C4-2B (cell line): ENCODE measurements around the gene DOK1.

Experiments used
- H3K27ac ChIP-seq: fragments of 450-650 bp; 2 replicates; pipeline ENCODE4 v1.5.1; 2017
- ZFX ChIP-seq: fragments of 450-650 bp; IDR thresholded peaks from 2 replicates; pipeline ENCODE4 v1.6.1; 2017
- TF ChIP-seq, protein P1 (sequence below): fragments of 450-650 bp; conservative IDR thresholded peaks from 2 replicates; pipeline ENCODE4 v1.5.1; 2017; ENCODE audit warnings: mild to moderate bottlenecking

Gene DOK1

DNA sequence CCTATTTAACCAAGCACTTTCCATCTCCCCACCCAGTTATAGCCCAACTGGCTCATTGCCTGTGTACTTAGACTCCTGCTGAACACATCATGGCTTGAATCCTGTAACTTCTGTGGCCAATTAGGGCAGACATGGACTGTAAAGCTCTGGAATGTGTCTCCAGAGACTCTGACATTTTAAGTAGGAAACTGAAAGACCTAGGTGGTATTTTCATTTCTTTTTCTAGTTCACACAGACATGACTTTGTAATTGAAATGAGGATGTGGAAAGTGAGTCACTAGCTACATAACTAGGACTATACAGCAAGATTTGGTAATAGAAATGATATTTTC, 12.2 kb downstream of the DOK1 start:
- no peak overlapping the region for H3K27ac ChIP-seq
- no peak for TF ChIP-seq ZFX
- TF ChIP-seq, protein P1, sequence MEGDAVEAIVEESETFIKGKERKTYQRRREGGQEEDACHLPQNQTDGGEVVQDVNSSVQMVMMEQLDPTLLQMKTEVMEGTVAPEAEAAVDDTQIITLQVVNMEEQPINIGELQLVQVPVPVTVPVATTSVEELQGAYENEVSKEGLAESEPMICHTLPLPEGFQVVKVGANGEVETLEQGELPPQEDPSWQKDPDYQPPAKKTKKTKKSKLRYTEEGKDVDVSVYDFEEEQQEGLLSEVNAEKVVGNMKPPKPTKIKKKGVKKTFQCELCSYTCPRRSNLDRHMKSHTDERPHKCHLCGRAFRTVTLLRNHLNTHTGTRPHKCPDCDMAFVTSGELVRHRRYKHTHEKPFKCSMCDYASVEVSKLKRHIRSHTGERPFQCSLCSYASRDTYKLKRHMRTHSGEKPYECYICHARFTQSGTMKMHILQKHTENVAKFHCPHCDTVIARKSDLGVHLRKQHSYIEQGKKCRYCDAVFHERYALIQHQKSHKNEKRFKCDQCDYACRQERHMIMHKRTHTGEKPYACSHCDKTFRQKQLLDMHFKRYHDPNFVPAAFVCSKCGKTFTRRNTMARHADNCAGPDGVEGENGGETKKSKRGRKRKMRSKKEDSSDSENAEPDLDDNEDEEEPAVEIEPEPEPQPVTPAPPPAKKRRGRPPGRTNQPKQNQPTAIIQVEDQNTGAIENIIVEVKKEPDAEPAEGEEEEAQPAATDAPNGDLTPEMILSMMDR, result no peak

DNA sequence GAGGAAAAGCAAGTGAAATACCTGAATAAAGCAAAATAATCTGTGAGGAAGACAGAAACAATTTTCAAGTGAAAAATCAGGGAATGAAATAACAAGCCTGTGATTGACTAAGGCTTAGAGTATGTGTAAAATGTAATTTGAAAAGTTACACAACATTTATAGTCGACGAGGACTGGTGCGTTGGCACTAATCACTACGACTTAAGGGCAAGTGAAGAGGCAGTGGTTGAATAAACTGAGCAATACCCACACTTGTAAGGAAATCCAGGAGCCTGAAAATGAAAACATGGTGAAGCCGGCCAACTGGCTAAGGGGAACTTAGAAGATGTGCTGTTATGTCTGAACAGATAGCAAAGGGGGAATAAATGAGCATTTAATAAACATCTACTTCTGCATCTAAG, 13.4 kb downstream of the DOK1 start:
- no peak for TF ChIP-seq ZFX
- TF ChIP-seq, protein P1, result no peak
- no peak overlapping the region for H3K27ac ChIP-seq

DNA sequence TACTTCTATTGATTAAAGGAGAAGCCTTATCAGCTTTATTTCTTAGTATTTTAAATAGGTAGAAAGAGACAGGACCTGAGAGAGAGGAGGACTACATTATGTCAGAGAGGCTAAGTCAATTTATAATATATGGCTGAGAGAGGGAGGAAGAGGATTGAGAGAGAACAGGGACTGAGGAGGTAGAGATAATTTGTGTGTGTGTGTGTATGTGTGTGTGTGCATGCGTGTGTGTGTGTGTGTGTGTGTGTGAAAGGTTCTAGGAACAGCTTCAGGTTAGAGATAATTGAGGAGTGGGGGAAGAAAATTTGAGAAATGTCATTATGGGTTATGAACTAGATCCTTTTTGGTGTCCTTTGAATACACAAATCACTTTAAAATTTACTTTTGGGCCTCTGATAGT, 15.2 kb downstream of the DOK1 start:
- no peak overlapping the region for H3K27ac ChIP-seq
- TF ChIP-seq, protein P1, result no peak
- no peak for TF ChIP-seq ZFX

DNA sequence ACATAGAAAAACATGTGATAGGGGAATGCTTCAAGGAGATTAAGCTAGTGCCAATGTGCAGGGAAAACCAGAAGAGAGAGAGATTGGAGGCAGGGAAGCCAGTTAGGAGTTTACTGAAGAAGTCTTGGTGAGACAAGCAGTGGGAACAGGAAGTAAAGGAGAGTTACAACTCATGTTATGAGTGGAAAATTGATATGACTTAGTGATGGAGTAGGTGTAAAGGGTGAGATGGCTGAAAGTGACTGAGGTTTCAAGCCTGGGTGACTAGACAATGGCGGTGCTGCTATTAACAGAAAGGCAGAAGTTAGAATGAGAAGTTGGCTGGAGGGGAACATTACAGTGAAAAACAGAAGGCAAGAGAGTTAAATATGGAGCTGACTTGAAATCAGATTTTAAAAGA, 16.5 kb downstream of the DOK1 start:
- no peak for TF ChIP-seq ZFX
- TF ChIP-seq, protein P1, result no peak
- H3K27ac ChIP-seq, result no peak overlapping the region

DNA sequence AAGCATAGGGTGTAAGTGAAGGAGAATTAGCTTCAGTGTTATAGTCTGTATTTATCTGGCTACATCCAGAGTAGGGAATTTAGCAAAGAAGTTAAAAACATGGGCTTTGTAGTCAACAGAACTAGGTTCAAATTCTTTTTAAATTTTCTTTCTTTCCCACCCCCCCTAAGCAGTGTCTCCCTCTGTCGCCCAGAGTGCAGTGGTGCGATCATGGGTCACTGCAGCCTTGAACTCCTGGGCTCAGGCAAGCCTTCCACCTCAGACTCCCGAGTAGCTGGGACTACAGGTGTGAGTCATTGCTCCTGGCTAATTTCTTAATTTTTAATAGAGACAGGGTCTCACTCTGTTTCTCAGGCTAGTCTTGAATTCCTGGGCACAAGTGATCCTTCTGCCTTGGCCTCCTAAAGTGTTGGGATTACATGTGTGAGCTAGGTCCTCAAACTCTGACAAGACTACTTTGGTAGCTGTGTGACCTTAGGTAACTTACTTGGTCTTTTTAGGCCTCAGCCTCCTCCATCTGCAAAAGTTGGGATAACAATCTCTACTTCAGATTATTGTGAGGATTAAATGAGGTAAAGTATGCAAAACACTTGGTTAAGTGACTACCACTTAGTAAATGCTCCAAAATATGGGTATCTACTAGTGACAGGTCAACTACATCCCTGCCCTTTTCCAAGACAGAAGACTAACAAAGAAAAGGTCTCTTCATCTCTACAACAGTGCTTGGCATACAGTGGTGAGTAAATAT, 17.8 kb downstream of the DOK1 start:
- no peak overlapping the region for H3K27ac ChIP-seq
- TF ChIP-seq, protein P1, result no peak
- no peak for TF ChIP-seq ZFX

DNA sequence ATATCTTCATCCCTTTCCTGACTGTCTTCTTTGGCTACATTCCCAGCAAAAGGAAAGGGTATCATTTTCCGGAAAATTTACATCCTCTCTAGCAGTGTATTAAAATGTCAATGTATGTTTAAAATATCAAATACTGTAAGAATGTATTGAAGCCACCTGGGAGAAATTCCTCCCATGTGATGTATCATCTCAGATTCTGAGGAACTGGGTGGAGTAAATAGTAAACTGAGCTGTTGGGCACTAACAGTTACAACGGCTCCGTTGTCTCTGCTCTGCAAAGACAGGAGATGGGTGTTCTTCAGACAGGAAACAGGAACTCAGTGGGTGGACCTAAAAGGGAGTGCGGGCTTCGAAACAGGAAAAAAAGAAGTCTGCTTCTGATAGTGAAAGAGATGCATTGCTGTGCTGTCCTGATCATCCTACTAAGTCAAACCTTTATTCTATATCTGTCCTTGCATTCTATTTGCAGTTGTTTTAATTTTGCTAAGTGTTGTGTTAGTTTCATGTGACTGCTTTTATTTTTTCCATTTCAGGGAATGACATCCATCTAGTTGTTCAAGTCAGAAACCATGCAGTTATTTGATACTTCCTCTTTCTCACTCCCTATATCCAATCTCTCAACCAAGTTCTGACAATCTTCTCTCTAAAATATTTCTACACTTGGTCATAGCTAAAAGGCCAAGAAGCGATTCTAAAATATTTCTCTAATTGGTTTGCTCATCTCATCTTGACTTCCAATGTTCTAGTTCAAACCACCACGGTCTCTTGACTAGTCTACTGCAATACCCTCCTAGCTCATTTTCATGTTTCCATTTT, 19.4 kb downstream of the DOK1 start:
- no peak overlapping the region for H3K27ac ChIP-seq
- TF ChIP-seq, protein P1, result no peak
- TF ChIP-seq ZFX, result no peak

DNA sequence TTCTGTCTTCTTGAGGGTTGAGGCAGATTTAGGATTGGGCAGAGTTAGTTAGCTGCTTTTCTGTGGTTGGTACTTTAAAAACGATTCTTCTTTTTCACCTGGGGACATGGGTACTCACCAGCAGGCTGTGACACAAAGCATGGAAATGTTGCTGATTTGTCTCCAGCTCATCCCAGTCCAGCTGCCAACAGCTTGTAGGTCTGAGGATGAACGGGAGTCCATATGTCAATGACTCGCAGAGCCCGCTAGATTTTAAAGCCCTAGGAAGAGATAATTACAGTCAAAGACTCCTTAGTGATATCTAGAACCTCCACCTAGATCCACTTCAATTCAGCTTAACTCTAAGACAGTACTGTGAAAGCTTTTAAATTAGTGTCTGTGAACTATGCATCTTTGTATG, 20.8 kb downstream of the DOK1 start:
- no peak for TF ChIP-seq ZFX
- TF ChIP-seq, protein P1, result no peak
- H3K27ac ChIP-seq, result no peak overlapping the region
